Kidney epithelial cell (primary cell): ENCODE measurements around the gene HPCAL1. TPM values are rescaled to one million over a fixed set of nuclear protein-coding genes. Genes with fewer than 3 reads are reported as not detected.
A peak's percentile ranks its signal among the peaks of the same experiment; 100 is the strongest.

Source experiments
- DNase-seq: peaks from one replicate; pipeline ENCODE4 v3.0.0-alpha.2; 2010; ENCODE audit warnings: low read depth
- H3K27me3 ChIP-seq: 2 replicates; pipeline ENCODE4 v1.6.0; 2011; ENCODE audit warnings: low read length; ENCODE audit not compliant: control insufficient read depth, insufficient read depth
- H3K36me3 ChIP-seq: 2 replicates; pipeline ENCODE4 v1.5.1; 2011; ENCODE audit warnings: low read length; ENCODE audit not compliant: control insufficient read depth, insufficient read depth
- H3K4me3 ChIP-seq: 2 replicates; pipeline ENCODE4 v1.5.1; 2011; ENCODE audit warnings: low read depth, mild to moderate bottlenecking, control low read depth, low read length
- CTCF ChIP-seq: IDR thresholded peaks from 2 replicates; pipeline ENCODE4 v1.5.1; 2011; ENCODE audit warnings: mild to moderate bottlenecking, moderate library complexity, low read length, control low read depth, inconsistent platforms; ENCODE audit not compliant: insufficient read depth, poor library complexity, severe bottlenecking
- total RNA-seq: library from RNA; depleted of rRNA; stranded (reverse); fragments of >200 nt; gene quantifications from 2 replicates; pipeline ENCODE4 v1.2.3, GENCODE V29; 2015

The HPCAL1 gene
- total RNA-seq, 1 donor from 2014 or later = 33.7 TPM

- TF ChIP-seq CTCF = no peak
- Histone ChIP-seq H3K27me3 (no peaks in the 10 kb centered on the region), H3K4me3 (no peak overlapping the region), H3K36me3 (no peaks in the 10 kb centered on the region)
- DNase-seq = no peak
These were observed 99.4 kb downstream of the HPCAL1 start for GRCh38 chr2:10402062-10402585.

GRCh38 chr2:10402653-10403215 is 100.0 kb downstream of the HPCAL1 start:
- H3K36me3 ChIP-seq = no peaks in the 10 kb centered on the region
- no peak for TF ChIP-seq CTCF

GRCh38 chr2:10404324-10405143 is 101.8 kb downstream of the HPCAL1 start:
- TF ChIP-seq CTCF = no peak
- Histone ChIP-seq H3K36me3 (no peaks in the 10 kb centered on the region), H3K4me3 (no peak overlapping the region), H3K27me3 (no peaks in the 10 kb centered on the region)
- no peak for DNase-seq

More at GRCh38 chr2:10402653-10403215, 100.0 kb downstream of the HPCAL1 start:
- no peak overlapping the region for H3K4me3 ChIP-seq
- DNase-seq = no peak
- no peaks in the 10 kb centered on the region for H3K27me3 ChIP-seq

GRCh38 chr2:10405448-10405847 is 102.7 kb downstream of the HPCAL1 start:
- Histone ChIP-seq H3K4me3 (no peak overlapping the region), H3K27me3 (no peaks in the 10 kb centered on the region), H3K36me3 (no peaks in the 10 kb centered on the region)
- DNase-seq = peak; percentile 95
- no peak for TF ChIP-seq CTCF

GRCh38 chr2:10406016-10406415 is 103.3 kb downstream of the HPCAL1 start:
- DNase-seq = no peak
- TF ChIP-seq CTCF = no peak
- H3K27me3 ChIP-seq = no peaks in the 10 kb centered on the region
- H3K36me3 ChIP-seq = no peaks in the 10 kb centered on the region
- H3K4me3 ChIP-seq = no peak overlapping the region
